Activated T-helper 2 cell treated with anti-CD3 and anti-CD28 coated beads, Interferon-gamma antibody, Interleukin-2, Interleukin-4, amounts not matched to agents 10 μg/mL and 5 μg/mL and 100 μg/mL, durations not matched to agents 14 hours and 24 hours and 36 hours (primary cell): ENCODE data around the gene KMT2E. TPM values are rescaled to one million over a fixed set of nuclear protein-coding genes. Genes with fewer than 3 reads are reported as not detected.
"Not testable (repeated sequence)": the region's sequence is repeated elsewhere in the genome, so short reads cannot be mapped to it uniquely, and the experiment has no call there.

Experiments
- DNase-seq: peaks from one replicate; pipeline ENCODE4 v3.0.0; 2021; ENCODE audit warnings: low spot score
- H3K27ac Mint-ChIP-seq: one replicate; pipeline ENCODE4 v1.8.0; 2021; ENCODE audit warnings: mixed read lengths
- H3K27me3 Mint-ChIP-seq: one replicate; pipeline ENCODE4 v1.8.0; 2021; ENCODE audit warnings: low read depth, mixed read lengths
- H3K36me3 Mint-ChIP-seq: one replicate; pipeline ENCODE4 v1.8.0; 2021; ENCODE audit warnings: low read depth, mixed read lengths
- H3K4me1 Mint-ChIP-seq: one replicate; pipeline ENCODE4 v1.8.0; 2021; ENCODE audit warnings: low read depth, mixed read lengths
- H3K4me3 Mint-ChIP-seq: one replicate; pipeline ENCODE4 v1.8.0; 2021; ENCODE audit warnings: low read depth, mild to moderate bottlenecking, moderate library complexity, mixed read lengths
- H3K9me3 Mint-ChIP-seq: one replicate; pipeline ENCODE4 v1.8.0; 2021; ENCODE audit warnings: mixed read lengths
- intact Hi-C: fragments of 100-400 bp; cut with micrococcal nuclease; formaldehyde crosslinking; loops from one replicate; pipeline ENCODE4 v1.15.1; 2023
- total RNA-seq: library from RNA; stranded (reverse); gene quantifications from 2 replicates; pipeline ENCODE4 v1.2.3, GENCODE V29; 2022

KMT2E gene
- 134 and 135 TPM in 2 replicates for total RNA-seq

GRCh38 chr7:105013816-105014692 is at the start of gene KMT2E:
TSS of gene KMT2E (plus strand) at chr7:105014205. CDS start at chr7:105040953, 26,748 bp downstream.
- peaks cover 30% of the 10 kb centered on the region for H3K4me1 Mint-ChIP-seq
- no peaks in the 10 kb centered on the region for H3K9me3 Mint-ChIP-seq
- no peaks in the 10 kb centered on the region for H3K27me3 Mint-ChIP-seq
- intact Hi-C loops: loop anchor here (2.0 to 5.0 kb wide), 3 partner anchors 333 to 1271 kb away; partner anchors contain the start of gene NAMPT
- H3K4me3 Mint-ChIP-seq: peak within 1 kb of the TSS; percentile 91
- peaks cover 77% of the 10 kb centered on the region for H3K36me3 Mint-ChIP-seq
- peak; percentile 89 for DNase-seq
- H3K27ac Mint-ChIP-seq: peak within 1 kb of the TSS; percentile 100

- Mint-ChIP-seq H3K27ac (no peak overlapping the region), H3K9me3 (peaks cover 19% of the 10 kb centered on the region), H3K36me3 (peaks cover 79% of the 10 kb centered on the region), H3K27me3 (no peaks in the 10 kb centered on the region), H3K4me3 (no peak overlapping the region), H3K4me1 (peaks cover 36% of the 10 kb centered on the region)
- DNase-seq: no peak
- intact Hi-C loops: no loop called here
Measured at GRCh38 chr7:104964626-104965236, 49.3 kb upstream of the KMT2E start.

- no peaks in the 10 kb centered on the region for H3K27me3 Mint-ChIP-seq
- peaks cover 85% of the 10 kb centered on the region for H3K36me3 Mint-ChIP-seq
- H3K4me3 Mint-ChIP-seq: no peak overlapping the region
- DNase-seq: no peak
- peaks cover 32% of the 10 kb centered on the region for H3K4me1 Mint-ChIP-seq
- peak overlapping the region; percentile 33 for H3K27ac Mint-ChIP-seq
- intact Hi-C loops: no loop called here
- peaks cover 19% of the 10 kb centered on the region for H3K9me3 Mint-ChIP-seq
Measured at GRCh38 chr7:104966022-104966421, 48.0 kb upstream of the KMT2E start.

GRCh38 chr7:104967088-104967487 is 46.9 kb upstream of the KMT2E start:
- H3K27me3 Mint-ChIP-seq: no peaks in the 10 kb centered on the region
- peaks cover 26% of the 10 kb centered on the region for H3K4me1 Mint-ChIP-seq
- intact Hi-C loops: no loop called here
- H3K36me3 Mint-ChIP-seq: peaks cover 86% of the 10 kb centered on the region
- no peak overlapping the region for H3K27ac Mint-ChIP-seq
- H3K9me3 Mint-ChIP-seq: peaks cover 19% of the 10 kb centered on the region
- no peak overlapping the region for H3K4me3 Mint-ChIP-seq
- no peak for DNase-seq

GRCh38 chr7:104967595-104967994 is 46.4 kb upstream of the KMT2E start:
- intact Hi-C loops: no loop called here
- no peak for DNase-seq
- Mint-ChIP-seq H3K9me3 (peaks cover 19% of the 10 kb centered on the region), H3K36me3 (peaks cover 85% of the 10 kb centered on the region), H3K4me3 (no peak overlapping the region), H3K27ac (no peak overlapping the region), H3K27me3 (no peaks in the 10 kb centered on the region), H3K4me1 (peaks cover 23% of the 10 kb centered on the region)

DNA sequence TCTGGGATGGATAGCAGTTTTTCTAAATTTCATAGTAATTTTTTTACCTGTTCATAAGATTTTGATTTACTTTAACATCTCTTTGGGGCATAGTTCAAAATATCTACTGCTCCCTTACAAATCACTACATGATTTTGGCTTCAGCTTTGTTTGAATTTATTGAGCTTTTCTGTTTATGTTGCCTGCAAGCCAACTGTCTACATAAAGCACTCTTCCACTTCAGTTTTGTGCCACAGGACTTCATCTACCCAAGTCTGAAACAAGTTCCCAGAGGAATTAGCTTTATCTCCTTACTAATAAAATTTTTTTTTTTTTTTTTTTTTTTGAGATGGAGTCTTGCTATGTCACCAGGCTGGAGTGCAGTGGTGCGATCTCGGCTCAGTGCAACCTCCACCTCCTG is 45.4 kb upstream of the KMT2E start:
- Mint-ChIP-seq H3K4me1 (peaks cover 17% of the 10 kb centered on the region), H3K27me3 (no peaks in the 10 kb centered on the region), H3K9me3 (peaks cover 9% of the 10 kb centered on the region), H3K4me3 (no peak overlapping the region), H3K27ac (no peak overlapping the region), H3K36me3 (peaks cover 78% of the 10 kb centered on the region)
- DNase-seq: no peak
- intact Hi-C loops: no loop called here

- no peak for DNase-seq
- peaks cover 13% of the 10 kb centered on the region for H3K4me1 Mint-ChIP-seq
- no peaks in the 10 kb centered on the region for H3K27me3 Mint-ChIP-seq
- H3K9me3 Mint-ChIP-seq: peaks cover 4% of the 10 kb centered on the region
- intact Hi-C loops: no loop called here
- peaks cover 76% of the 10 kb centered on the region for H3K36me3 Mint-ChIP-seq
- H3K4me3 Mint-ChIP-seq: no peak overlapping the region
- no peak overlapping the region for H3K27ac Mint-ChIP-seq
Measured at GRCh38 chr7:104969183-104969582, 44.8 kb upstream of the KMT2E start.

DNA sequence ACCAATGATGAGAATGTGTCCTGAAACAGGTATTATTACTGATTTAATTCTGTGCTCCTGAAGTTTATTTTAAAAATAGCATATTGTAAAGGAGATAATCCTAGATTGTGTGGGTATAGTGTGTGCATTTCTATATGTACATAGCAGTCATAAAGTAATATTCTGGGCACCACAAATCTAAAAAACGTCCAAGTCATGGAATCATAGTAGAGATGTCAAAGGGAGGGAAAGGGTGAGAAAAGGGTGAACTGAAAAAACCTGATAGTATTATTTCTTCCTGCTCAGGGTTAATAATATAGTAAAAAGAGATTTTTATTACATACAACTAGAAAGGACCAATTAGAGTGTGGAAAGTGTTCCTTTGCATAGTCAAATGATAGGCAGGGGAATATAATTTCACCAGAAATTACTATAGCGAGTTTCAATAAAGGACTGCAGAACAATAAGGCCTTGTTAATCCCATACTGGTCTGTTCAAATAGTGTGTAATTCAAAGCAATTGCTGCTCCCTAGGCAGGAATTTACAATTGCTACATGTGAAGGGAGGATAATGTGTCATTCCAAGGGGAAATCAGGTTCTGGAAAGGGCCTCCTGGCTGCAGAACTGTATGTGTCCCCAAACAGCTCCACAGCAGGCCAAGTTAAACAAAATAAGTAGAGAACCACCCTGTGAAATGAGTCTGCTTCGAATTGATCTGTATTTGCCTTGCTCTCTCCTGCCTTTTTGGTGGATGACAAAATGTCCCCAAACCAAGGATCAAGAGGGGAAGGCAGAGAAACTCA is 42.5 kb upstream of the KMT2E start:
- Mint-ChIP-seq H3K36me3 (peaks cover 67% of the 10 kb centered on the region), H3K4me1 (peaks cover 13% of the 10 kb centered on the region), H3K27ac (no peak overlapping the region)

GRCh38 chr7:104972500-104972899 is 41.5 kb upstream of the KMT2E start:
- no peak overlapping the region for H3K27ac Mint-ChIP-seq
- H3K36me3 Mint-ChIP-seq: peaks cover 63% of the 10 kb centered on the region
- intact Hi-C loops: no loop called here
- peaks cover 17% of the 10 kb centered on the region for H3K4me1 Mint-ChIP-seq
- no peak overlapping the region for H3K4me3 Mint-ChIP-seq
- no peaks in the 10 kb centered on the region for H3K27me3 Mint-ChIP-seq
- no peak for DNase-seq
- no peaks in the 10 kb centered on the region for H3K9me3 Mint-ChIP-seq

More for the DNA sequence above, 42.5 kb upstream of the KMT2E start:
- Mint-ChIP-seq H3K4me3 (no peak overlapping the region), H3K27me3 (no peaks in the 10 kb centered on the region), H3K9me3 (no peaks in the 10 kb centered on the region)
- intact Hi-C loops: no loop called here
- no peak for DNase-seq

DNA sequence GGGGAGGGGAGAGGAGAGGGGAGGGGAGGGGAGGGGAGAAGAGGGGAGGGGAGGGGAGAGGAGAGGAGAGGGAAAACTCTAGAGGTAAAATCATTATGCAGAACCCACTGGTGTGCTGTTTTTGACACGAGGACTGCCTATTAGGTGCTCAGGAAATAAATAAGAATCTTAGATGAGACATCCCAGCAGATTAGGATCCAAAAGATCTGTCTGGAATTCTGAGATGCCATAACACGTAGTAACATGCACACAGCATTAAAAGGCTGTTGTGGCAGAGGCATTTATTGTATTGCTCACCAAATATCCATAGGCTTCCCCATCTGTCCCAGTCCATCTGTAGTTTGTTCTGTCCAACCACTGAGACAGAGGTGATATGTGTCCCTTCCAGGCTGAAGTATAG is 40.8 kb upstream of the KMT2E start:
- no peak for DNase-seq
- Mint-ChIP-seq H3K9me3 (no peaks in the 10 kb centered on the region), H3K27me3 (no peaks in the 10 kb centered on the region), H3K4me1 (peaks cover 15% of the 10 kb centered on the region), H3K36me3 (peaks cover 57% of the 10 kb centered on the region), H3K4me3 (no peak overlapping the region), H3K27ac (no peak overlapping the region)
- intact Hi-C loops: no loop called here

DNA sequence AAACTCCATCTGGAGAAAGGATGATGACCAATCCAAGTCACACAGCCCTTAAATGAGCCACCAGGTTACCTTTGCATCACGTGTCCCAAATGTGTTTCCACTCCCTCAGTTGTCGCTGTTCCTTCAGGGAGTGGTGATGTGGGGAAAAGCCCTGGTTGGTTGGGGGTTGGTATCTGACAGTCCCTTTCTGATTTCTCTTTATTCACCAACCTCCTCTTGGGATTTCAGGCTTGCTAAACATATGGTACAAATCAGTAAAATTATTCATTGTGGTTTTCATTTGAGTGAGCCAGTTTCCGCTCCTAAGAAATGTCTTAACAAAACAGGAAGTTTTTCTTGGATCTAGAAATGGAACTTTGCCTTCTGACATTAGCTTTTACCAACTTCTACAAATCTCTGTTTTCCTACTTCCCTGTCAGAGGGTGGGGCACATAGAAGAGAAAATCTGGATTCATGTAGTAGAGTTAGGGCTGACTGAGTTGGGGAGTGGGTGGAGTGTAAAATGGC is 40.0 kb upstream of the KMT2E start:
- intact Hi-C loops: no loop called here
- H3K4me1 Mint-ChIP-seq: peaks cover 16% of the 10 kb centered on the region
- no peak overlapping the region for H3K27ac Mint-ChIP-seq
- H3K4me3 Mint-ChIP-seq: no peak overlapping the region
- DNase-seq: no peak
- H3K9me3 Mint-ChIP-seq: no peaks in the 10 kb centered on the region
- H3K27me3 Mint-ChIP-seq: no peaks in the 10 kb centered on the region
- H3K36me3 Mint-ChIP-seq: peaks cover 52% of the 10 kb centered on the region

GRCh38 chr7:104975553-104975952 is 38.5 kb upstream of the KMT2E start:
- DNase-seq, intact Hi-C loops, H3K4me3 Mint-ChIP-seq, H3K9me3 Mint-ChIP-seq, H3K27me3 Mint-ChIP-seq, H3K27ac Mint-ChIP-seq: not testable (repeated sequence)
- Mint-ChIP-seq H3K4me1 (peaks cover 27% of the 10 kb centered on the region), H3K36me3 (peaks cover 46% of the 10 kb centered on the region)
